NCI-H82 (cell line): Measurements from ENCODE around the gene PHIP.
A peak's percentile ranks its signal among the peaks of the same experiment; 100 is the strongest.

Experiments used
- DNase-seq: peaks from one replicate; lab custom pipeline; 2025; lab: John Stamatoyannopoulos, UW

Gene PHIP

GRCh38 chr6:79009819-79010218, 68.2 kb downstream of the PHIP start:
- DNase-seq: no peak

- no peak for DNase-seq
These were observed 72.6 kb downstream of the PHIP start for GRCh38 chr6:79005497-79005896.

GRCh38 chr6:79005024-79005423, 73.0 kb downstream of the PHIP start:
- no peak for DNase-seq

GRCh38 chr6:79004239-79004638, 73.8 kb downstream of the PHIP start:
- DNase-seq: no peak

GRCh38 chr6:79001415-79001814, 76.6 kb downstream of the PHIP start:
- no peak for DNase-seq

- no peak for DNase-seq
These were observed 78.3 kb downstream of the PHIP start for GRCh38 chr6:78999737-79000136.

- peak; percentile 0 for DNase-seq
These were observed 82.1 kb downstream of the PHIP start for GRCh38 chr6:78995946-78996345.

GRCh38 chr6:78995346-78995745, 82.7 kb downstream of the PHIP start:
- no peak for DNase-seq

- DNase-seq: no peak
These were observed 84.1 kb downstream of the PHIP start for GRCh38 chr6:78993955-78994354.

- no peak for DNase-seq
These were observed 88.9 kb downstream of the PHIP start for GRCh38 chr6:78989191-78989590.

GRCh38 chr6:78986161-78986560, 91.9 kb downstream of the PHIP start:
- DNase-seq: no peak

GRCh38 chr6:78984225-78984950, 93.7 kb downstream of the PHIP start:
- DNase-seq: no peak

GRCh38 chr6:78967191-78967590, 110.9 kb downstream of the PHIP start:
- DNase-seq: no peak

GRCh38 chr6:78966542-78966941, 111.5 kb downstream of the PHIP start:
- DNase-seq: no peak

GRCh38 chr6:78962448-78962847, 115.6 kb downstream of the PHIP start:
- no peak for DNase-seq

GRCh38 chr6:78954740-78955139, 123.3 kb downstream of the PHIP start:
- DNase-seq: no peak

GRCh38 chr6:78953798-78954197, 124.3 kb downstream of the PHIP start:
- DNase-seq: no peak

GRCh38 chr6:78952362-78952761, 125.7 kb downstream of the PHIP start:
- no peak for DNase-seq

GRCh38 chr6:78948785-78949184, 129.3 kb downstream of the PHIP start:
- no peak for DNase-seq

- DNase-seq: no peak
These were observed 130.1 kb downstream of the PHIP start for GRCh38 chr6:78947962-78948361.

- DNase-seq: no peak
These were observed 130.5 kb downstream of the PHIP start for GRCh38 chr6:78947529-78947928.

GRCh38 chr6:78942446-78942845, 135.6 kb downstream of the PHIP start:
- DNase-seq: no peak

- DNase-seq: no peak
These were observed 141.5 kb downstream of the PHIP start for GRCh38 chr6:78936515-78936914.

- peak; percentile 2 for DNase-seq
These were observed 142.5 kb downstream of the PHIP start for GRCh38 chr6:78935553-78935952.
